HCEC 1CT (cell line): ENCODE measurements around the gene C17orf107.
A peak's percentile ranks its signal among the peaks of the same experiment; 100 is the strongest.
"Not testable (repeated sequence)": the region's sequence is repeated elsewhere in the genome, so short reads cannot be mapped to it uniquely, and the experiment has no call there.

Source experiments
- DNase-seq: peaks from one replicate; pipeline ENCODE4 v3.0.0-alpha.2; 2017

C17orf107 gene

DNA sequence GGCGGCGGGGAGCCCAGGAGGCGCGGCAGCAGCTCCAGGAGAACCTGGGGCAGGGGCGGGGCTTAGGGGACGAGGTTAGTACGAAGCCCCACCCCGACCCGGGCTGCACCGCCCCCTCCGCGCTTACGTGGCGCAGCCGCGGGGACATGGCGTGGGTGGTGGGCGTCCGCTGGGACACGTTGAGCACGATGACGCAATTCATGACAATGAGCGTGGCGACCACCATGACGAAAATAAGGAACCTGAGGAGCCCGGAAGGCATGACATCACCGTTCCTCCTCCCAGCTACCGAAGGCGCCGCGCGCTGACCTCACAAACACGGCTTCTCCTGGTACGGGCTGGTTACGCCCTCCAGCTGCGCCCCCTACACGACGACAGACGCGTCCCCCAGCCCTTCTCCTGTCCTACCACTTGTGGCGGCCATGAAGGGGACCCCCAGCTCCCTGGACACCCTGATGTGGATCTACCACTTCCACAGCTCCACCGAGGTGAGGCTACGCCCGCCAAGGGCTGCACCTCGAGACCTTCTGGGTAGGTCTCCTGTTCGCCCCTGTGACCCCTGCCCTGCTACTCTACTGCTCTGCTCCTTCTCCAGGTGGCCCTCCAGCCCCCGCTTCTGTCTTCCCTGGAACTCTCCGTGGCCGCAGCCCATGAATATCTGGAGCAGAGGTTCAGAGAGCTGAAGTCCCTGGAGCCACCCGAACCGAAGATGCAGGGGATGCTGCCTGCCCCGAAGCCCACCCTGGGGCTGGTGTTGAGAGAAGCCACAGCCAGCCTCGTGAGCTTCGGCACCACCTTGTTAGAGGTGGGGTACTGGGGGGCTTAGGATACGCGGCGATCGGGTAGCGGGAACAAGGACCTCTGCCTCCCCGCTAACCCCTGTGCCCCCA is at the start of gene C17orf107:
Gene C17orf107, plus strand, starts transcription at position 196 of the 890 bp plus-strand sequence. Its CDS starts 227 bp downstream, at position 423.
- no peak for DNase-seq

DNA sequence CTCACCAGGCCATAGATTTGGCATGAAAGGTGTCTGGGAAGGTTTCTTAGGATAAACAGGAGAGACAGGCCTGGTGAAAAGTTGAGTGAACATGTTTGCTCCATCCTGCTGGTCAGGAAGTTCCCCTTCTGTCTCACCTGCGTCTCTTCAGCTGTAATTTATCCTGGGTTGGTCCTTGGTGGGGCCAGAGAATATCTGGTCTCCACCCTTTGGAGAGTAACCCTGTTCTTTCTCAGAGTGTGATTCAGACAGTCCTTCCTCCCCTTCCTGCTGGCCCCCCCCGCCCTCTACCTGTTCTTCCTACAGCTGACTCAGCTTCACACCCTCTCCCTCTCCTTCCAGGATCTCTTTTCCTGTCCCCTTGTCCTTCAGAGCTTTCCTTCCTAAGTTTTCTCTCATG is 49.1 kb upstream of the C17orf107 start:
- no peak for DNase-seq

DNA sequence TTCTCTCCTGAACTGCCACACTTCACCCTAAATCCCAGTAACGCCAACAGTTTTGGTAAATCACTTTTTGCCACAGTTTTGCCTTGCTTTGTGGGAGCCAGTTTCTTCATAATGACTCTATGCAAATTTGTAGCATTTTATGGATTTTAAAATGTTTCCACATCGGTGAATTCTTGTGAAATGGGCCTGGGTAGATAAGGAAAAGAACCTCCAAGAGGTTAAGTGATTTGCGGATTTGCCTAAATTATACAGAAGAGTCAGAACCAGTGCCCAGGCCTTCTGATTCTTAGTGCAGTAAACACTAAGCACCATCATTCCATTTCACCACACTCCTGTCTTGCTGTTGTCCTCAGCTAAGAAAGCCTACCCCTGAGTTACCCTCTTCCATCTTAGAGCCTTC is 48.3 kb upstream of the C17orf107 start:
- DNase-seq, result no peak

DNA sequence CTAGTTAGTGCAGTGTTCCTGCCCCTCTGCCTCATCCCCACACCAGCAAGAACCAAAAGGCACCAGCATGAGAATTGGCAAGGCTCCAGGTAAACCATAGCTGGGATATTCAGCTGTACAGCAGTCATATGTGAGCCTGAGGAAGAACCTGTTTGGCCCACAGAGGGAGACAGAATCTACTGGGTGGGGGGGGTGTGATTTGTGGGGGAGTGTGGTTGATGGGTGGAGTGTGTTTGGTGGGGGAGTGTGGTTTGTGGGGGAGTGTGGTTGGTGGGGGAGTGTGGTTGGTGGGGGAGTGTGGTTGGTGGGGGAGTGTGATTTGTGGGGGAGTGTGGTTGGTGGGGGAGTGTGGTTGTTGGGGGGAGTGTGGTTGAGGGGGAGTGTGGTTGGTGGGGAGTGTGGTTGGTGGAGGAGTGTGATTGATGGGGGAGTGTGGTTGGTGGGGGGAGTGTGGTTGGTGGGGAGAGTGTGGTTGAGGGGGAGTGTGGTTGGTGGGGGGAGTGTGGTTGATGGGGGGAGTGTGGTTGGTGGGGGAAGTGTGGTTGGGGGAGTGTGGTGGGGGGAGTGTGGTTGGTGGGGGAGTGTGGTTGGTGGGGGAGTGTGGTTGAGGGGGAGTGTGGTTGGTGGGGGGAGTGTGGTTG is 46.6 kb upstream of the C17orf107 start:
- peak; percentile 42 for DNase-seq

DNA sequence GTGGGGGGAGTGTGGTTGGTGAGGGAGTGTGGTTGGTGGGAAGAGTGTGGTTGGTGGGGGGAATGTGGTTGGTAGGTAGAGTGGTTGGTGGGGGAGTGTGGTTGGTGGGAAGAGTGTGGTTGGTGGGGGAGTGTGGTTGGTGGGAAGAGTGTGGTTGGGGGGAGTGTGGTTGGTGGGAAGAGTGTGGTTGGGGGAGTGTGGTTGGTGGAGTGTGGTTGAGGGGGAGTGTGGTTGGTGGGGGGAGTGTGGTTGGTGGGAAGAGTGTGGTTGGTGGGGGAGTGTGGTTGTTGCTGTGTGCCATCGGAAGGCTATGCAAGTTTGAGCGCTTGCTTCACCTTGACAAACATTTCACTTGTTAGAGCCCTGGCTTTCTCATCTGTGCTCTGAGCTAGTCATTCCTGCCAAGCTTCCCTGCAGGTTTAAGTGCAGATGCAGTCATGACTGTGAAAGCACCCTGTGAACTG is 46.1 kb upstream of the C17orf107 start:
- no peak for DNase-seq

DNA sequence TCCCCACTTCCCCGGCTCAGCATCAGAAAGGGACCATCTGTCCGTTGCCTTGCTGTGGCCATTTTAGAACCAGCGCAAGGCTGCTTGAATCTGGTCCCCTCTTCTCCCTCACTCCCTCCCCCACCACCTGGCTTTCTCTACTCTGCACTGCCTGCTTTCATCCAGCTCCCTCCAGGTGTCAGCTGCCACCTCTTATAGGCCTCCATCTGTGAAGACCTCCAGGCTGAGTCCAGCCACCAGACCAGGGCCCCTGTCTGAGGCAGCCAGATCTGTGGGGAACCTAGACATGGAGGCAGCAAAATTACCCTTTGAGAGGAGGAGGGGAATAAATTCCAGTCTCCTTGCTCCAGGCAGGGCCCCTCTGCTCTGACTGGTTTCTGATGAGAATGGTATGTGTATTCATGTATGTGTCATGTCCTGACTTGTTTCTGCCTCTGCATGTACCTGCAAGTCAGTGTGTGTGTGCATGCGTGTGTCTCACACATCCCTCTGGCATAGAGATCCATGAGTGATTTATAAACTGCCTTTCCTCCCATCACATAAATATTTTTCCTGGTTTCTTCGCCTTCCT is 45.1 kb upstream of the C17orf107 start:
- DNase-seq, result no peak

DNA sequence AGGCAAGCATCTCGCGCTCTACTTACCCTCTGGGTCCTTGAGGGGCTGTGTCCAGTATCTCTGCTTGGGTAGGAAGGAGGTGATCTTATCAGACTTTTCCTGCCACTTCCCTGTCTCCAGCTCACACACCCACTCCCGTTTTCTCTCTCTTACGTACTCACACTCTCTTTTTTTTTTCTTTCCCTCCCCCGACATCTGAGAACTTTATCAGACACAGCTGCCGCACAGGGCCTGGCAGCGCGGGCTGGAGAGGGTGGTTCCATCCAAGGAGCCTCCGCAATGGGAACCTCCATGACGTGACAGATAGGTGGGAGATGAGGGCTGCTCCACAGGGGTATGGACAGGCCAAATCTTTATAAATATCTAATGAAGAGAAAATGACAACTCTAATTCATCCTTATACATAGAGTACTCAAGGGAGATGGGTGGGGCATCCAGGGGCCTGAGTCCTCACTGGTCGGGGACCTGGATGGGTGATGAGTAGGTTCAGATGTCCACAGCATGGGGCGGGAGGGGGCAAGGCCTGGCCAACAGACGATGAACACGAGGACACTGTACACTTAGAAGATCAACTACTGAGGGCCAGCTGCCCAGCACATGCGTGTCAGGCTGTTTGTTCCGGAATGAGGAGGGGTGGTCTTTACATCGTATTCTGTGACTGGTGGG is 42.9 kb upstream of the C17orf107 start:
- no peak for DNase-seq

DNA sequence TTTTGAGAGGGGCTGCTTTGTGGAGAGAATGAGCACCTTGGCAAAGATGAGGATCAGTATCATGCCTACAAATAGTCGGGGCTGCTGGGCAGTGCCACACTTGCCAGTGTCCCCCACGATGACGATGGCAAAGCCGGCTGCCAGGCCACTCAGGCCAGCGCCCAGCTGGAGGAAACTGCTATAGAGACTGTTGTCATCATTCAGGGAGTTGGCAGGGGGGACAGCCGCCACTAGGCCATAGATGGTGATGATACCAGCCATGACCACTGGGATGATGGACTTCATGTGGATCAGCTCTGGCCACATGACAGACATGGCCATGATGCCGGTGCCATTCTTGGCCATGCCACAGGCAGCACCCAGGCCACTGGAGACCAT is 42.4 kb upstream of the C17orf107 start:
- no peak for DNase-seq

DNA sequence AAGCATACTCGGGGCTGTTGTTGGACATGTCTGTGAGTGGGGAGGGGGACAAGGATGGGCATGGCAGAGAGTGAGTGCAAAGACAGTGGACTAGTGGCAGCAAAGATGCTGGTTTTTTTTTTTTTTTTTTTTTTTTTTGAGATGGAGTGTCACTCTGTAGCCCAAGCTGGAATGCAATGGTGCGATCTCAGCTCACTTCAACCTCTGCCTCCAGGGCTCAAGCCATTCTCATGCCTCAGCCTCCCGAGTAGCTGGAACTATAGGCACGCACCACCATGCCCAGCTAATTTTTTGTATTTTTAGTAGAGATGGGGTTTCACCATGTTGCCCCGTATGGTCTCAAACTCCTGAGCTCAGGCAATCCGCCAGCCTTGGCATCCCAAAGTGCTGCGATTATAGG is 42.0 kb upstream of the C17orf107 start:
- DNase-seq, result not testable (repeated sequence)

DNA sequence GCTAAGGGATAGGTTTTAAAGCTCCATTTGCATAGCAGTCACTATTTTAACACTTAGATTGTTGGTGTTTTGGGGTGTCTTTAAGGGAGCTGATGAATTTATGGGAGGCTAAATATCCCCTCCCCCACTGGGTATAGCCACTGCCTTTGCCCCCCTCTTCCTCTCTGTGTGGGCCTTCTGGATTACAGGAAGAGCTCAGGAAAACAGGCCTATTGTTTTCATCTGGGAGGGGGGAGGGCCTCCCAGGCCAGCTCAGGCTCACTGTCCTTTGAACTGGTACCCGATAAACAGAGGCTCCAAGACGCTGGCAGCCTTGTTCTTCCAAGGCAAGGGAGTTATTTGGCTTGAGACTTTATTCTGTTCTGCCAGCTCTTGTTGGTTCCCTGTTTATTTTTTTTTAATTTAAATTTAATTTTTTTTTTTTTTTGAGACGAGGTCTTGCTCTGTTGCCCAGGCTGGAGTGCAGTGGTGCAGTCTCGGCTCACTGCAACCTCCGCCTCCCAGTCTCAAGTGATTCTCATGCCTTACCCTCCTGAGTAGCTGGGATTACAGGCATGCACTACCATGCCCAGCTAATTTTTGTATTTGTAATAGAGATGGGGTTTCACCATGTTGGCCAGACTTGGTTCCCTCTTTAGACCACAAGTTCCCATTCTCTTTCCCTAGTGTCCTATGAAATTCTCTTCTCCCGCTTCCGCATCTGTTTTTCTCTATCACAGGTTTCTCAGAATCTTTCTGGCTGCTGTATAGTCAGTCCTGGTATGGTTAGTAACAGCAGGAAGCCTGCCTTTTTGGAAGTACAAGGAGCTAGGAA is 41.1 kb upstream of the C17orf107 start:
- DNase-seq, result no peak

DNA sequence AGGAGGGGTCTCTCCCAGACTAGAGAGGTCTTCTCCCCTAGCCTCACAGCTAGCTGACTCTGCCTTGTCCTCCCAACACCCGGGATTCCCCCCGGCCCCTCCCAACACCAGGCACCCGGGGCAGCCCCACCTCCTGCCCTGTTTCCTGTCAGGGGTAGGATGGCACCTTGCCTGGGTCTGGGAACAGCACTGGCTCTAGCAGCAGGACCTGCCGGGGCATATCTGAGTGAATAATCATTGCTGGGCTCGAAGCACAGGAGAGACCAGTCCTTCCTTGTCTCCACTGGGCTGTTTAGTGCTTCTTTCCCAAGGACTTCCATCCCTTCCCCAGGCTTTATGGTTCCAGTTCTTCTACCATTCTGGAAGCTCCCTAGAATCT is 40.5 kb upstream of the C17orf107 start:
- DNase-seq, result no peak

DNA sequence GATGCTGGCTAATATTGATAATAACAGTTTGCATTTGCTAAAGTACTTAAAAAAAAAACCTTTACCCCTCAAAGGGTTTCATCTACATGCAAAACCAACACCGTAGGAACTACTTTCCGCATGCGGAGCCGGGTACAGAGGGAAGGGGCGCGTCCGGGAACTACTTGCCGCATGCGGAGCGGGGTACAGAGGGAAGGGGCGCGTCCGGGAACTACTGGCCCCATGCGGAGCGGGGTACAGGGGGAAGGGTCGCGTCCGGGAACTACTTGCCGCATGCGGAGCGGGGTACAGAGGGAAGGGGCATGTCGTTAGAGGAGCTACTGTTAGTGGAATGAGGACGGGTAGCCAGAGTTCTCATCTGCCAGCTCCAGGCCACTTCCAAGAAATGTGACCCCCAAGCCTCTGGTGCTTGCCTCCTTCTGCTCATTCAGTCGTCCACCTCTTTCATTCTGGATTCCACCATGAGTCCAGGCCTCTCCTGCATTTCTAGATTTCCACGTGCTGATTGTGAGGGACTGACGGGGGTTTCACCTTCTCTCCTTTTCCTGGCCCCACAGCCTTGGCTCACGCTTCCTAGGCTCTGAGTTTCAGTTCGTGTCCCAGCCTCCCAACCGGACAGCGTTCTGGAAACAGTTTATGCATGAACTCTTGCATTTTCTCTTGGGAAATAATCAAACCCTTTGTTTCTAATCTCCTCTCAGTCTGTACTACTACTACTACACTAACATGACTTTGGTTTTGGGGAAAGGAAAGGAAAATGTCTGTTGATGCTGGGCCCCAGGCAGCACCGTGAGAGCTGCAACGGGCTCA is 39.3 kb upstream of the C17orf107 start:
- no peak for DNase-seq

DNA sequence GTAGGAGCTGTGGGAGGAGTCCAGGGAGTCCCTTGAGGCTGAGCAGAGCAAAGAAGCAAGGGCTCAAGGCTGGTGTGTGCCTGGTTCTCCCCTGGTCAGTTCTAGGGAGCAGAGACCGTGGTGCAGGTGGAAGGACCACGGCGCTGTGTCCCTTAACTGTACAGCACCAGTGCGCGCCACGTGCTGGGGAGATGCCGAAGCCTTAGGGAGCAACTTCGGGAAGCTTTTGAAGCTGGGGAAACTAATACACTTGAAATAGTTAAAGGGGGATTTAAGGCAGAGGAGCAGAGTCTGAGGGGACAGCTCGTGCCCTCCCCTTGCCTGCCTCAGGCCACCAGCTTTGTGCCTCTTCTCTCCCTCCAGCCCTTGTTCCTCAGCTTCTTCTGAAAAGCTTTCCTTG is 38.7 kb upstream of the C17orf107 start:
- no peak for DNase-seq

DNA sequence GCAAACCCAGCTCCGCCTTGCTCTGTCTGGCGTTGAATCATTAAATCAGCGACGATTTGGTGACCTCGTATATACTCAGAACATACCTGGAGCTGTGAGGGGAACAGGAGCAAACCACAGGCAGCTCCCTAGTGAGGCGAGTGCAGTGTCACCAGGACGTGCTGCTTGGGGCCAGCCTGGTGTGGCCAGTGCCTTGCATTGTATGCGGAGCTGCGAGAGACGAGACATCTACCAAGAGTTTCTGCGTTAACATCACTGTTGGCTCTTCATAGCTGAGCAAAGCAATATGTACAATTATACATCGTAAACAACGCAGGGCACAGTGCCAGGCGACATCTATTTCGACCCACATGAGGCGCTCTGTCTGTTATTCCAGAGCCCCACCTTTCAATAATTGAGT is 38.3 kb upstream of the C17orf107 start:
- no peak for DNase-seq

DNA sequence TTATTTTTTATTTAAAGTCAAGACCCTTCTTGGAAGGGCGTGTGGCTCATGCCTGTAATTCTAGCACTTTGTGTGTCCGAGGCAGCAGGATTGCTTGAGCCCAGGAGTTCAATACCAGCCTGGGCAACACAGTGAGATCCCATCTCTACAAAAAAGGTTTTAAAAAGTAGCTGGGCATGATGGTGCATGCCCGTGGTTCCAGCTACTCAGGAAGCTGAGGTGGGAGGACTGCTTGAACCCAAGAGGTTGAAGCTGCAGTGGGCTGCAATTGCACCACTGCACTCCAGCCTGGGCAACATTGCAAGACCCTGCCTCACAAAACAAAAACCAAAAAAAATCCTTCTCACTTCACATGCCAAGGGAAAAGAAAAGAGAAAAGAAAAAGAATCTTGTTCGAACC is 36.6 kb upstream of the C17orf107 start:
- no peak for DNase-seq

DNA sequence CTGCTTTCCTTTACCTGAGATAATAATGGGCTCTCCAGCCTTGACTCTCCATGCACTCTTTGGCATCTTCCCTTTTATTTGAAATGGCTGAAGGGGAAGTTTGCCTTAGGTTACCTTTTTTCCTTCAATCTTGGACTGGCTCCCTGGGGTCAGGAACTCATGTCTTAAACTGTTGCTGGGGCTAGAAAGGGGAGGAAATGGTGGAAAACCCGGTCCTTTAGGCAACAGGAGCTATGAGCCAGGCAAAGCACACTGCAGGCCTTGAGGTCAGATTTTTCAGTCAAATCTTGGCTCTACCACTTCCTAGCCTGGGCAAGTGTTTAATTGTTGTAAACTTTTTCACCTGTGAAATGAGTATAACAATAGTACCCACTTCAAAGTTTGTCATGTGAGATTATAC is 36.0 kb upstream of the C17orf107 start:
- no peak for DNase-seq

DNA sequence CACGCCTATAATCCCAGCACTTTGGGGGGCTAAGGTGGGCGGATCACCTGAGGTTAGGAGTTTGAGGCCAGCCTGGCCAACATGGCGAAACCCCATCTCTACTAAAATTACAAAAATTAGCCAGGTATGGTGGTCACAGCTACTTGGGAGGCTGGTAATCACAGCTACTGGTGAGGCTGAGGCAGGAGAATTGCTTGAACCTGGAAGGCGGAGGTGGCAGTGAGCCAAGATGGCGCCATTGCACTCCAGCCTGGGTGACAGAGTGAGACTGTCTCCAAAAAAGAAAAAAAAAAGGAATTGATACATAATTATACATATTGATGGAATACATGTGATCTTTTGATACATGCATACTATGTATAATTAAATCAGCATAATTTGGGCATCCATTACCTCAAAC is 31.8 kb upstream of the C17orf107 start:
- DNase-seq, result not testable (repeated sequence)

DNA sequence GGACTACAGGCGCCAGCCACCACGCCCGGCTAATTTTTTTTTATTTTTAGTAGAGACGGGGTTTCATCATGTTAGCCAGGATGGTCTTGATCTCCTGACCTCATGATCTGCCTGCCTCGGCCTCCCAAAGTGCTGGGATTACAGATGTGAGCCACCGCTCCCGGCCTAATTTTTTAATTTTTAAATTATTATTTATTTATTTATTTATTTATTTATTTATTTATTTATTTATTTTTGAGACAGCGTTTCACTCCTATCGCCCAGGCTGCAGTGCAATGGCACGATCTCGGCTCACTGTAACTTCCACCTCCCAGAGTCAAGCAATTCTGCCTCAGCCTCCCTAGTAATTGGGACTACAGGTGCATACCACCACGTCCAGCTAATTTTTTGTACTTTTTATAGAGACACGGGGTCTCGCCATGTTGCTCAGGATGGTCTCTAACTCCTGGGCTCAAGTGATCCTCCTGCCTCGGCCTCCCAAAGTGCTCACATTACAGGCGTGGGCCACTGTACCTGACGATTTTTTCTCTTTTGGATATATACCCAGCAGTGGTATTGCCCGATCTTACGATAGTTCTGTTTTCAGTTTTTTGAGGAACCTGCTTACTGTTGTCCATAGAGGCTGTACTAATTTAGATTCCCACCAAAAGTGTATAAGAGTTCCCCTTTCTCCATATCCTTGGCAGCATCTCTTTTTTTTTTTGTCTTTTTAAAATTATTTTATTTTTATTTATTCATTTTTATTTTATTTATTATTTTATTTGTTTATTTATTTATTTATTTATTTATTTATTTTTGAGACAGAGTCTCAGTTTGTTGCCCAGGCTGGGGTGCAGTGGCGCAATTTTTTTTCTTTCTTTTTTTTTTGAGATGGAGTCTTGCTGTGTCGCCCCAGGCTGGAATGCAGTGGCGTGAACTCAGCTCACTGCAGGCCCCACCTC is 30.0 kb upstream of the C17orf107 start:
- DNase-seq, result not testable (repeated sequence)

DNA sequence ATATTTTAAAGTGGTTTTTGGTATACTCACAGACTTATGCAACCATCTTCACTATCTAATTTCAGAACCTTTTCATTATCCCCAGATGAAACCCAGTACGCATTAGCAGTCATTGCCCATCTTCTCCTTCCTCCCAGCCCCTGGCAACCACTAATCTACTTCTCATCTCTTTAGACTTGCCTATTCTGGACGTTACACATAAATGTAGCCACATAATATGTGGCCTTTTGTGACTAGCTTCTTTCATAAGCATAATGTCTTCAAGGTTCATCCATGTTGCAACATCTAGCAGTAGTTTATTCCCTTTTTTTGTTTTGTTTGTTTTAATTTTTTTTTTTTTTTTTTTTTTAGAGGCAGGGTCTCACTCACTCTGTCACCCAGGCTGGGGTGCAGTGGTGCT is 28.5 kb upstream of the C17orf107 start:
- no peak for DNase-seq

DNA sequence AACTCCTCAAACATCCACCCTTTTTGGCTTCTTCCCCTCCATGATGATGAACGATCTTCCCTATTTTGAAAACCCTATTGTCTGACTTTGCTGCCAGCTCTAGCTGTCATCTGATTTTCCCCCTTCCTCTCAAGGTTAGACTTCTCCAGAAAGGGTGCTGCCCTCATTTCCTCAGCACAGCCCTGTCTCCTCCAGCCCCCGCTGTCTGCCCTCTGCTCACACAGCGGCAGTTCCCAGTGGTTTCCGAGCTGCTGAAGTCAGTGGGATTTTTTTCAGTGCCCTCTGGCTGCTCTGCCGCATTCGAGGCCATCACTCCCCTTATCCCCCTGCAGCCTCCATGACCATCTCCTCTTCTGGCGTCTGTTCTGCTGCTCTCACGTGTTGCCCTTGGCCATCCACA is 26.6 kb upstream of the C17orf107 start:
- DNase-seq, result no peak

DNA sequence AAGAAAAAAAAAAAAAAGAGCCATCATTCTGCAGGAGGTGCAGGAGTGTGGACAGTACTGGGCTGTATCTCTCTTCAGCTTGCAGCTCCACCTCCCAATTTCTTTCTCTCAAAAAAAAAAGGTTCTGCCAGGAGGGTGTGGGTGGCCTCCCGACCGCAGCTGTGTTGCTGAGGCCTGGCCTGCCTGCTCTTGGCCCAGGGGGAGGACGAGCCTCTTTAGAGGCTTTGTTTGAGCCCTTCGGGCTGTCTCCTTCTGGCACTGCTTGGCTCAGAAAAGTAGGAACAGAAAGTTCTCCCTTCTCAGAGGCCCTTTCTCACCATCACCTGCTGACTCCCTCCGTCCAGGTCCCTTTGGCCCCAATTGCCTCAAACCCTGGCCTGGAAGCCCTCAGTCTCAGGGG is 22.2 kb upstream of the C17orf107 start:
- DNase-seq, result no peak
